Measurements from ENCODE around the gene ACTRT2.

- TF ChIP-seq EZH2 (IDR thresholded peaks at IDR 0.05; ENCODE audit: borderline replicate concordance, low read depth, low read length, poor library complexity, severe bottlenecking) (no peak), CTCF (conservative IDR thresholded peaks at IDR 0.05; ENCODE audit: low read depth, low read length) (no peak)
These were observed 35.4 kb downstream of the ACTRT2 start for GRCh38 chr1:3056641-3057040.
